Esophagus muscularis mucosa (tissue), 4 donors: ENCODE results near the gene C4orf33. TPM values are rescaled to one million over a fixed set of nuclear protein-coding genes. Genes with fewer than 3 reads are reported as not detected.

ENCODE experiments used
- DNase-seq: peaks from one replicate; pipeline ENCODE4 v3.0.0-alpha.2; 2017; ENCODE audit errors: extremely low spot score
- H3K27ac ChIP-seq, 4 donors: fragments of 200-600 bp; sonication (generic); replicated peaks in 1 of 4; 1 replicate in 3 of 4; 2 replicates in 1 of 4; pipeline ENCODE4 v1.5.1; 2016 to 2019; ENCODE audit warnings: mild to moderate bottlenecking in 1 of 4
- H3K27me3 ChIP-seq, 4 donors: fragments of 200-600 bp; sonication (generic); one replicate each; pipeline versions ENCODE4 v1.5.1 to v1.6.0; 2016 to 2019
- H3K36me3 ChIP-seq, 4 donors: fragments of 200-600 bp; sonication (generic); one replicate each; pipeline ENCODE4 v1.5.1; 2016 to 2019
- H3K4me1 ChIP-seq, 4 donors: fragments of 200-600 bp; sonication (generic); one replicate each; pipeline ENCODE4 v1.5.1; 2016 to 2019
- H3K4me3 ChIP-seq, 4 donors: fragments of 200-600 bp; sonication (generic); 1 replicate in 2 of 4; 2 replicates in 2 of 4; pipeline ENCODE4 v1.5.1; 2016 to 2019; ENCODE audit warnings: mild to moderate bottlenecking in 4 of 4, moderate library complexity in 1 of 4
- H3K9me3 ChIP-seq, 4 donors: fragments of 200-600 bp; sonication (generic); 1 replicate in 3 of 4; 2 replicates in 1 of 4; pipeline ENCODE4 v1.5.1; 2016 to 2019
- CTCF ChIP-seq, 3 experiments: fragments of 200-600 bp in 2 of 3; fragments of 450-650 bp in 1 of 3; sonication (generic) in 2 of 3; IDR thresholded peaks; one replicate each; pipeline ENCODE4 v1.5.1; 2017 to 2019; ENCODE audit warnings: antibody characterized with exemption in 3 of 3, mild to moderate bottlenecking in 2 of 3, moderate library complexity in 1 of 3
- EP300 ChIP-seq: sonication (generic); formaldehyde crosslinking; IDR thresholded peaks from one replicate; pipeline ENCODE4 v1.6.1; 2017; ENCODE audit warnings: antibody characterized with exemption
- POLR2A ChIP-seq: fragments of 450-650 bp; IDR thresholded peaks from one replicate; pipeline ENCODE4 v1.6.1; 2017; ENCODE audit warnings: antibody characterized with exemption, moderate library complexity, mild to moderate bottlenecking, low read depth
- POLR2AphosphoS5 ChIP-seq, 2 donors: sonication (generic); formaldehyde crosslinking; IDR thresholded peaks; one replicate each; pipeline ENCODE4 v1.6.1; 2017; ENCODE audit warnings: antibody characterized with exemption in 2 of 2
- WGBS: methylation state at CpG from one replicate; pipeline ENCODE4 v1.1.5; 2018; 5-methylcytosine and 5-hydroxymethylcytosine counted together
- intact Hi-C: fragments of 100-400 bp; cut with DNase I; formaldehyde crosslinking; loops from one replicate; pipeline ENCODE4 v1.15.1; 2023
- total RNA-seq, 4 donors: library from RNA; depleted of rRNA; stranded (reverse); fragments of >200 nt; gene quantifications; one replicate each; pipeline versions ENCODE4 v1.1.0 to v1.2.1, GENCODE V29; 2016

C4orf33 gene
- total RNA-seq, 4 donors from 2014 or later = 4.8 to 7.2 (median 5.6) TPM

GRCh38 chr4:129138810-129139496 is 43.0 kb downstream of the C4orf33 start:
- intact Hi-C loops = no loop called here
- H3K27me3 ChIP-seq = no peaks in the 10 kb centered on the region
- H3K4me1 ChIP-seq = no peaks in the 10 kb centered on the region
- 49% methylated on average over 6 of the region's 6 CpGs for WGBS
- no peak overlapping the region for H3K27ac ChIP-seq
- no peaks in the 10 kb centered on the region for H3K9me3 ChIP-seq
- no peaks in the 10 kb centered on the region for H3K36me3 ChIP-seq
- TF ChIP-seq POLR2A (no peak), EP300 (no peak), POLR2AphosphoS5 (IDR thresholded peaks at IDR 0.05) (no peak), CTCF (IDR thresholded peaks at IDR 0.05) (no peak)
- H3K4me3 ChIP-seq = no peak overlapping the region
- DNase-seq = no peak

DNA sequence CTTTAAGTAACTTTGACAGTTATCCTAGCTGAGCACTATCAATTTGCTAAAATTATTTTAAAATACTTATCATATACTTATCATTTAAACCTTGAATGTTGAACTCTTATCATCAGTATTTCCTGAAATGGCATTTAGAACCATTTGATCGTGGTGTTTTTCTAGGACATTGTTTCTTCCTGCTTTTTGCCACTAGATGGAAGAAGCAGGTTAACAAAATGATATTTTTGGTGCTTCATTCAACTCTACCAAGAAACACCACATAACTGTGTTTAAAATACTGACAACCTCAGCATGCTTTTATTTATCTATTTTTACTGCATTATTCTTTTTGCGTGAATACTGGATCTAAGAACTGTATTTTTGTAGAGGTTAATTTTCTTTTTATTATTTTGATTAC is 44.6 kb downstream of the C4orf33 start:
- DNase-seq = no peak
- Histone ChIP-seq H3K36me3 (no peaks in the 10 kb centered on the region), H3K4me1 (no peaks in the 10 kb centered on the region), H3K9me3 (no peaks in the 10 kb centered on the region), H3K27me3 (no peaks in the 10 kb centered on the region), H3K27ac (no peak overlapping the region), H3K4me3 (no peak overlapping the region)
- intact Hi-C loops = no loop called here
- no peak for TF ChIP-seq POLR2AphosphoS5 (IDR thresholded peaks at IDR 0.05)
- no peak for TF ChIP-seq EP300
- no peak for TF ChIP-seq CTCF (IDR thresholded peaks at IDR 0.05)
- TF ChIP-seq POLR2A = no peak
- 72% methylated on average over 2 of the region's 2 CpGs for WGBS

GRCh38 chr4:129143359-129143758 is 47.4 kb downstream of the C4orf33 start:
- H3K27ac ChIP-seq = no peak overlapping the region
- no peaks in the 10 kb centered on the region for H3K9me3 ChIP-seq
- no peak overlapping the region for H3K4me3 ChIP-seq
- DNase-seq = no peak
- TF ChIP-seq POLR2AphosphoS5 (IDR thresholded peaks at IDR 0.05) (no peak), POLR2A (no peak), EP300 (no peak), CTCF (IDR thresholded peaks at IDR 0.05) (no peak)
- WGBS = 87% methylated on average over 2 of the region's 2 CpGs
- H3K27me3 ChIP-seq = no peaks in the 10 kb centered on the region
- intact Hi-C loops = no loop called here
- no peaks in the 10 kb centered on the region for H3K4me1 ChIP-seq
- no peaks in the 10 kb centered on the region for H3K36me3 ChIP-seq

DNA sequence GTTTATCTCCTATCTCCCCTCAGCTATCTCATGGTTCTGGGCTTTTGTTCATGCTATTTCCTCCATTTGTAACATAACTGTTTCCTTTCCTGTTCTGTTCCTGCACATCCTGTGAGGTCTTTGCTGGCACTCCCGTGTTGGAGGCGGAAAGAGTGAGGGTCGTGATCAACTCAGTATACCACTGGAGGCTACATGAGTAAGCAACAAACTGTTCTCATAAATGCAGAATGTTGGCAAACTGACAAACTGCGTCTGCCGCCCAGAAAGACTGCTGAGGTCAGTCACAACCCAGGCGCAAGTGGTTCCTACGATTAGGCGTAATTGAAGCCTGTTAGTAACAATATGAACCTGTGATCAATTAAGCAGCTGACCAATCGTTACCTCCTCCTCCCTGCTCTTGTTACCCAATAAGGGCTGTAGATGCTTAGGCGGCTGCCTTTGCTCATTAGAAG is 48.8 kb downstream of the C4orf33 start:
- TF ChIP-seq CTCF (IDR thresholded peaks at IDR 0.05) (no peak), POLR2AphosphoS5 (IDR thresholded peaks at IDR 0.05) (no peak), POLR2A (no peak), EP300 (no peak)

More for the DNA sequence above, 48.8 kb downstream of the C4orf33 start:
- no peak for DNase-seq
- Histone ChIP-seq H3K27me3 (no peaks in the 10 kb centered on the region), H3K36me3 (no peaks in the 10 kb centered on the region), H3K27ac (no peak overlapping the region), H3K4me1 (no peaks in the 10 kb centered on the region), H3K9me3 (no peaks in the 10 kb centered on the region), H3K4me3 (no peak overlapping the region)
- intact Hi-C loops = no loop called here
- WGBS = 68% methylated on average over 10 of the region's 10 CpGs
